NT2/D1 (cell line): Measurements from ENCODE around the gene SLC66A3.

Experiments used
- DNase-seq: peaks from one replicate; pipeline ENCODE4 v3.0.0-alpha.2; 2011; ENCODE audit warnings: low read depth, low spot score
- H3K27me3 ChIP-seq: 2 replicates; pipeline ENCODE4 v1.6.0; 2011; ENCODE audit warnings: mild to moderate bottlenecking; ENCODE audit not compliant: insufficient read length, insufficient read depth
- H3K36me3 ChIP-seq: 2 replicates; pipeline ENCODE4 v1.6.1; 2011; ENCODE audit warnings: mild to moderate bottlenecking, low read length, mixed read lengths; ENCODE audit not compliant: insufficient read depth, insufficient read length
- H3K4me1 ChIP-seq: 2 replicates; pipeline ENCODE4 v1.5.1; 2011; ENCODE audit not compliant: insufficient read depth, insufficient read length
- H3K4me3 ChIP-seq: 2 replicates; pipeline ENCODE4 v1.5.1; 2011; ENCODE audit warnings: low read depth; ENCODE audit not compliant: insufficient read length
- H3K9ac ChIP-seq: 2 replicates; pipeline ENCODE4 v1.6.0; 2011; ENCODE audit warnings: low read depth; ENCODE audit not compliant: insufficient read length
- H3K9me3 ChIP-seq: 2 replicates; pipeline ENCODE4 v1.5.1; 2011; ENCODE audit warnings: mild to moderate bottlenecking, low read length; ENCODE audit not compliant: insufficient read depth
- SUZ12 ChIP-seq: IDR thresholded peaks from 2 replicates; pipeline ENCODE4 v1.6.1; 2011; ENCODE audit not compliant: insufficient read length, insufficient read depth; ENCODE audit errors: extremely low read depth
- YY1 ChIP-seq: IDR thresholded peaks from 2 replicates; pipeline ENCODE4 v1.6.1; 2011; ENCODE audit not compliant: insufficient read length, insufficient read depth
- ZNF274 ChIP-seq: IDR thresholded peaks from 2 replicates; pipeline ENCODE4 v1.6.1; 2011; ENCODE audit warnings: mild to moderate bottlenecking, low read depth, low read length

Gene SLC66A3

DNA sequence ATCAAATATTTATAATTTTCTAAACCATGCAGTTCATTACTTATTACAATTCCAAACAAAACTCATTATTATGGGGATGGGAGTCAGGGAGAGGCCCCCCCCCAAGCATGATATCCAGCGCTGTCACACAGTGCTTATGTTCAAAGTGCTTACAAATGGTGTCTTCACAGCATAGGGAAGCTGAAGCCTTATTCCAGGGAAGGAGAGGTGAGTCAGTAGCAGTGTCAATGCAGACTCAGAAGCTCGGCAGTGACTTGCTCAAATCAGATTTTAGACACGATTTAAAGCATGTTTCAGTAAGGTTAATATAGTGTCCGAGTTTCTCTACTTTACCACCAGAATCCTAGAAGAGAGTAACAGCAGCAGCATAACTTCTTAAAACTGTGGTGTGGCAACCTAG is 24.6 kb downstream of the SLC66A3 start:
- H3K36me3 ChIP-seq, result peaks cover 14% of the 10 kb centered on the region
- H3K4me3 ChIP-seq, result no peak overlapping the region
- H3K4me1 ChIP-seq, result no peaks in the 10 kb centered on the region
- no peak for DNase-seq
- no peaks in the 10 kb centered on the region for H3K9me3 ChIP-seq
- no peak overlapping the region for H3K9ac ChIP-seq
- H3K27me3 ChIP-seq, result no peaks in the 10 kb centered on the region
- TF ChIP-seq ZNF274 (no peak), SUZ12 (no peak), YY1 (no peak)

DNA sequence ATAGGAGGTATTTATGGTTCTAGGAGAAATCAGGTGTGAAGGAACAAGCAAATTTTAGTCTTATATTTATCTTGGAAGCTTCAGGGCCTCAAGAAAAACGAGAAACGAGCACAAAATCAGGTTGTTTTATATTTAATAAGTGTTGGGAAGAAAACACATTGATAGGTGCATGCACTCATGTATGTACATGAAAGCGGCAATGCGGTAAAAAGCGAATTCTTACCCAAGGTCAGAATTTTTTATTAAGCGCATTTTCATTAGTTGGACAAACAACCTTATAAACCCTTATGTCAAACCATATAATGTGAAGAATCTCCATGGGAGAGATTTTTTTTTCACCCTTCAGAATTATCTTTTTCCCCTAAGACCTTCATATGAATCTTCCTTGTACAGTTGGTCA is 25.4 kb downstream of the SLC66A3 start:
- Histone ChIP-seq H3K4me3 (no peak overlapping the region), H3K9ac (no peak overlapping the region), H3K4me1 (no peaks in the 10 kb centered on the region), H3K27me3 (no peaks in the 10 kb centered on the region), H3K9me3 (no peaks in the 10 kb centered on the region), H3K36me3 (peaks cover 14% of the 10 kb centered on the region)
- TF ChIP-seq SUZ12 (no peak), YY1 (no peak), ZNF274 (no peak)
- no peak for DNase-seq

DNA sequence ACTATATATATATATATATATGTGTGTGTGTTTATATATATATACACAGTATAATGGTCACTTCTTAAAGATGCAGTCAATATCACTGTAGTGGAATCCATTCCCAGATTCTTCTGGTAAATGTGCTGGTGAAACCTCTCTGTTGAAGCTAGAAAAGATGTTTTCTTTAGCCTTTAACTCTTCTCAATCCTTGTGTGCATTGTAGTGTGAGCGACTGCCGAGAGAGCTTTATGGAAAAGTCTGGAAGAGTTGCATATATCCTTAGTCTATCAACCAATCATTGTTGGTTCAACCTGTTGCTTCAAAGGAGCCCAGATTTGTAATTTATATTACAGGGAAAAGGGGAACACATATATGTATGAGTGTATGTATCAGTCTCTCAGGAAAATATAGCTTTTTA is 27.7 kb downstream of the SLC66A3 start:
- Histone ChIP-seq H3K36me3 (peaks cover 23% of the 10 kb centered on the region), H3K4me3 (no peak overlapping the region), H3K9ac (no peak overlapping the region), H3K27me3 (no peaks in the 10 kb centered on the region), H3K9me3 (no peaks in the 10 kb centered on the region), H3K4me1 (no peaks in the 10 kb centered on the region)
- no peak for DNase-seq
- TF ChIP-seq YY1 (no peak), SUZ12 (no peak), ZNF274 (no peak)

DNA sequence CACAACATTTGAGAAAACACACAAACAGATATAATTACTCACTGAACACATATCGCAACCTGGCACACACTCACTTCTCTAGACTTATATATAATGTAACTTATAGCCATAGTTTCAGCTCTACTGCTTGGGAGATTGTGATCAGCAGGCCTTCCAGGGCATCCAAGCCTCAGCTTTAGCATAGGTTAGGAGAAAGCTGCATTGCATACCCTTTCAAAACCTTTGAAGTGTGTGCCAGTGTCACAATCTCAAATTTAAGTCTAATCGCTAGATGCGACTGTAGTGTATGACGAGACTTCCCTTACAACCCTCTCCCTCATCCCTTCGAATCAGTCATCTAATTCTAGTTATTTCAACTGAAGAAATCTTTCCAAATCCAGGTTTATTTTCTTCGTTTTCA is 30.9 kb downstream of the SLC66A3 start:
- no peak for DNase-seq
- Histone ChIP-seq H3K36me3 (peaks cover 38% of the 10 kb centered on the region), H3K9ac (no peak overlapping the region), H3K4me1 (no peaks in the 10 kb centered on the region), H3K4me3 (no peak overlapping the region), H3K27me3 (no peaks in the 10 kb centered on the region), H3K9me3 (no peaks in the 10 kb centered on the region)
- TF ChIP-seq SUZ12 (no peak), ZNF274 (no peak), YY1 (no peak)

DNA sequence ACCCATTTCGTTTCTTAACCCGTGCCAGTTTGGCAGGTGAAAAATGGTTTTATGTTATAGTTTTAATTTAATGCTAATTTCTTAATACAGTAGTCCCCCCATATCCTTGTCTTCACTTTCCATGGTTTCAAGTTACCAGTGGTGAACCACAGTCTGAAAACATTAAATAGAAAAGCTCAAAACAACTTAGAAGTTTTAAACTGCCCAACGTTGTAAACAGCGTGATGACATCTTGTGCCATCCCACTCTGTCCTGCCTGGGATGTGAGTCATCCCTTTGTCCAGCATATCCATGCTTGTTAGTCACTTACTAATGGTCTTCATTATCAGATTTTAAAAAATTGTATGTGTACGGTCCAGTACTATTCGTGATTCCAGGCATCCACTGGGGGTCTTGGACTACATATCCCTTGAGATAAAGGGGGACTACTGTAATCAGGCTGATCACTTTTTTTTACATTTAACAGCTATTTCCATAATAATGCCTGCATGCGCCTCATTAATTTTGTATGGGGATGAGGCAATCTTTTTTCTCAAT is 31.9 kb downstream of the SLC66A3 start:
- H3K36me3 ChIP-seq, result peaks cover 43% of the 10 kb centered on the region
- H3K9me3 ChIP-seq, result no peaks in the 10 kb centered on the region
- no peak overlapping the region for H3K9ac ChIP-seq
- TF ChIP-seq SUZ12 (no peak), ZNF274 (no peak), YY1 (no peak)
- no peak overlapping the region for H3K4me3 ChIP-seq
- DNase-seq, result no peak
- H3K27me3 ChIP-seq, result no peaks in the 10 kb centered on the region
- H3K4me1 ChIP-seq, result no peaks in the 10 kb centered on the region

DNA sequence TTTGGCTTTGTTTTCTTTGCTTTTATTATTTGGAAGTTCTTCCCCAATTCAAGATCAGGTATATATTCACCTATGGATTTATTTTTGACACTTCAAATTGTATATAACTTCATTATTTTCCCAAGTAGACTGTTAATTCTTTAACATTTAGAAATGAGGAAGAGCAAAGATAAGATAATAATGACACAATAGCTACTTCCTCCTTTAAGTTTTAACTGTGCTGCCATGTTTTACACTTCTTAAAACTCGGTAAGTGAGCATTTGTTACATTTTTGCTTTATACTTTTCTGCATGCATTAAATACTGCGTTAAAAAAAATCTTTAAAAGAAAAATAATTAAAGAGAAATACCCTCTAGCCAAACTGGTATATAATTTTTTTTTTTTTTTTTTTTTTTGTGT is 32.5 kb downstream of the SLC66A3 start:
- no peaks in the 10 kb centered on the region for H3K9me3 ChIP-seq
- DNase-seq, result no peak
- no peaks in the 10 kb centered on the region for H3K4me1 ChIP-seq
- no peak overlapping the region for H3K9ac ChIP-seq
- peaks cover 42% of the 10 kb centered on the region for H3K36me3 ChIP-seq
- H3K4me3 ChIP-seq, result no peak overlapping the region
- TF ChIP-seq ZNF274 (no peak), SUZ12 (no peak), YY1 (no peak)
- no peaks in the 10 kb centered on the region for H3K27me3 ChIP-seq

DNA sequence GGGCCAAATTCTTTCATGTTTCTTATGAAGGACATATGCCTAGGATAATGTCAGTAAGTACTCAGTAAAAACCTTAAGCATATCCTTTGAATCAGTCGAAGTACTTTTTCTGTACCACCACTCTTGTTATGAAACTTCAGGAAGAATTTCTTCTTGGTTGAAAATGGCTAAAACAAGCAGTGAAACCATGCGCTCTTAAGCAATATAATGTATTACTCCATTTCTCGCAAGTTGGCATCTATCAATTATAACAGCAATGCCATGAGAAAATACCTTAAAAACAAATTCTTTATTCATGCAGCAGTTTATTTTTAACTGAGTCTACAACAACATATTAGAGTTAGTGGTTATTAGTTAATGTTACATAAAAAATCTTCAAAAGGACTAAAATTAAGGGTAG is 41.0 kb downstream of the SLC66A3 start:
- H3K4me1 ChIP-seq, result no peaks in the 10 kb centered on the region
- no peaks in the 10 kb centered on the region for H3K9me3 ChIP-seq
- no peak overlapping the region for H3K4me3 ChIP-seq
- no peak for TF ChIP-seq SUZ12
- no peak for TF ChIP-seq ZNF274
- TF ChIP-seq YY1, result no peak
- no peak for DNase-seq
- no peaks in the 10 kb centered on the region for H3K27me3 ChIP-seq
- no peak overlapping the region for H3K9ac ChIP-seq
- H3K36me3 ChIP-seq, result peaks cover 64% of the 10 kb centered on the region

DNA sequence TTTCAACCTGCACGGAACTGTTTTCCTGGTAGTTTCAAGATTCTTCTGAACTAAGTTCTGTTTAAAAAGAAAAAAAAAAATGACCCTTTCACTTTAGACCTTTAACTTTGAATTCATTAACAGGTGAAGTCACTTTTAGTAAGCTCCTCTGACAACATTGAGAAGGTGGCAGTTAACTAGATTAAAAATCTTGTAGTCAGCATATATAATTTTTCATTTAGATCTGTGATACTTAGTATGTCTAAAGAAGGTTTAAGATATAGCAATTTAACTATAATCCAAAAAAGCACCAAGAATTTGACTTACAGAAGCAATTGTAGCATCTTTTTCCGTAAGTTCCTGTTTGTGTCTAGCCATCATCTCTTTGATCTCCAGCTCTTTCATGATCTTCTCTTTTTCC is 45.4 kb downstream of the SLC66A3 start:
- Histone ChIP-seq H3K9ac (no peak overlapping the region), H3K4me3 (no peak overlapping the region), H3K27me3 (no peaks in the 10 kb centered on the region), H3K4me1 (no peaks in the 10 kb centered on the region), H3K36me3 (peaks cover 55% of the 10 kb centered on the region), H3K9me3 (no peaks in the 10 kb centered on the region)
- no peak for DNase-seq
- TF ChIP-seq SUZ12 (no peak), ZNF274 (no peak), YY1 (no peak)
